ENCODE results near the gene PRKCB.

PRKCB gene

GRCh38 chr16:23965137-23965733 lies 129.5 kb downstream of the PRKCB start:
- peaks cover 21% of the 10 kb centered on the region for H3K27me3 Mint-ChIP-seq (ENCODE audit: low read depth, poor library complexity)
- TF ChIP-seq CTCF (IDR thresholded peaks at IDR 0.05): no peak

GRCh38 chr16:23966597-23967394 lies 131.0 kb downstream of the PRKCB start:
- no peak overlapping the region for H3K4me3 Mint-ChIP-seq
- peaks cover 18% of the 10 kb centered on the region for H3K27me3 Mint-ChIP-seq (ENCODE audit: low read depth, poor library complexity)
- no peak for TF ChIP-seq CTCF (IDR thresholded peaks at IDR 0.05)
- H3K9me3 Mint-ChIP-seq: no peaks in the 10 kb centered on the region
- peaks cover 5% of the 10 kb centered on the region for H3K4me1 Mint-ChIP-seq
- no peak for DNase-seq
- no peak overlapping the region for H3K27ac Mint-ChIP-seq
- H3K36me3 Mint-ChIP-seq (ENCODE audit: low read depth): no peaks in the 10 kb centered on the region

More at GRCh38 chr16:23965137-23965733, 129.5 kb downstream of the PRKCB start:
- Mint-ChIP-seq H3K36me3 (ENCODE audit: low read depth) (no peaks in the 10 kb centered on the region), H3K9me3 (no peaks in the 10 kb centered on the region), H3K4me3 (no peak overlapping the region), H3K4me1 (peaks cover 5% of the 10 kb centered on the region), H3K27ac (no peak overlapping the region)
- no peak for DNase-seq

DNA sequence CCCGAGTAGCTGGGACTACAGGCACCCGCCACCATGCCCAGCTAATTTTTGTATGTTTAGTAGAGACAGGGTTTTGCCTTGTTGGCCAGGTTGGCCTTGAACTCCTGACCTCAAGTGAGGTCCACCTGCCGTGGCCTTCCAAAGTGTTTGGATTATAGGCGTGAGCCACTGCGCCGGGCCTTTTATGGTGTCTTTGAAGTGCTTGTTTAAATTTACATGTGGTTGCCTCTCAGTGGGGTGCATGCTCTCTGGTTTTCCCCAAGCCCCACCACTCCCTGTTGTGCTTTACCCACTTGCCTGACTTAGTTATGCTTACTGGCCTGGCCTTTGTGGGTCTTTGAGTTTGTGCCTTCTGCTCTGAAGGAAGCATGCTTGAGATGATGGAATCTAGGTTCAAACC lies 132.0 kb downstream of the PRKCB start:
- TF ChIP-seq CTCF (IDR thresholded peaks at IDR 0.05): no peak
- Mint-ChIP-seq H3K4me1 (peaks cover 5% of the 10 kb centered on the region), H3K36me3 (ENCODE audit: low read depth) (no peaks in the 10 kb centered on the region), H3K4me3 (no peak overlapping the region), H3K27me3 (ENCODE audit: low read depth, poor library complexity) (peaks cover 18% of the 10 kb centered on the region), H3K9me3 (no peaks in the 10 kb centered on the region), H3K27ac (no peak overlapping the region)
- no peak for DNase-seq

GRCh38 chr16:23968176-23968575 lies 132.4 kb downstream of the PRKCB start:
- Mint-ChIP-seq H3K27me3 (ENCODE audit: low read depth, poor library complexity) (peaks cover 18% of the 10 kb centered on the region), H3K27ac (no peak overlapping the region), H3K4me1 (peaks cover 5% of the 10 kb centered on the region), H3K4me3 (no peak overlapping the region), H3K36me3 (ENCODE audit: low read depth) (no peaks in the 10 kb centered on the region), H3K9me3 (no peaks in the 10 kb centered on the region)
- DNase-seq: no peak
- no peak for TF ChIP-seq CTCF (IDR thresholded peaks at IDR 0.05)

- H3K36me3 Mint-ChIP-seq (ENCODE audit: low read depth): no peaks in the 10 kb centered on the region
- H3K27me3 Mint-ChIP-seq (ENCODE audit: low read depth, poor library complexity): peaks cover 21% of the 10 kb centered on the region
- H3K4me1 Mint-ChIP-seq: peaks cover 5% of the 10 kb centered on the region
- DNase-seq: no peak
- H3K4me3 Mint-ChIP-seq: no peak overlapping the region
- H3K9me3 Mint-ChIP-seq: no peaks in the 10 kb centered on the region
- no peak overlapping the region for H3K27ac Mint-ChIP-seq
- no peak for TF ChIP-seq CTCF (IDR thresholded peaks at IDR 0.05)
Observed at GRCh38 chr16:23969468-23970297, 133.9 kb downstream of the PRKCB start.
